Epidermal melanocyte (primary cell): Measurements from ENCODE around the gene HIF1A.
"Not testable (repeated sequence)": the region's sequence is repeated elsewhere in the genome, so short reads cannot be mapped to it uniquely, and the experiment has no call there.

ENCODE experiments used
- DNase-seq: peaks from one replicate; pipeline ENCODE4 v3.0.0; 2011; ENCODE audit warnings: low spot score; ENCODE audit not compliant: insufficient read length

The HIF1A gene

GRCh38 chr14:61706096-61706690 lies 10.9 kb downstream of the HIF1A start:
- DNase-seq, result no peak

GRCh38 chr14:61707774-61708173 lies 12.5 kb downstream of the HIF1A start:
- DNase-seq, result not testable (repeated sequence)

- not testable (repeated sequence) for DNase-seq
These were observed 13.4 kb downstream of the HIF1A start for GRCh38 chr14:61708693-61709092.

- DNase-seq, result no peak
These were observed 15.8 kb downstream of the HIF1A start for GRCh38 chr14:61710853-61711817.

- DNase-seq, result no peak
These were observed 16.8 kb downstream of the HIF1A start for GRCh38 chr14:61712137-61712536.

- DNase-seq, result no peak
These were observed 18.6 kb downstream of the HIF1A start for GRCh38 chr14:61713724-61714437.

GRCh38 chr14:61716956-61717355 lies 21.6 kb downstream of the HIF1A start:
- DNase-seq, result no peak

- no peak for DNase-seq
These were observed 22.7 kb downstream of the HIF1A start for GRCh38 chr14:61718039-61718438.

GRCh38 chr14:61719344-61720293 lies 24.3 kb downstream of the HIF1A start:
- DNase-seq, result no peak

- DNase-seq, result no peak
These were observed 25.0 kb downstream of the HIF1A start for GRCh38 chr14:61720294-61720661.

- DNase-seq, result no peak
These were observed 25.4 kb downstream of the HIF1A start for GRCh38 chr14:61720741-61721140.

- DNase-seq, result no peak
These were observed 28.8 kb downstream of the HIF1A start for GRCh38 chr14:61724133-61724532.

GRCh38 chr14:61726778-61727658 lies 31.7 kb downstream of the HIF1A start:
- DNase-seq, result no peak

- DNase-seq, result no peak
These were observed 35.6 kb downstream of the HIF1A start for GRCh38 chr14:61730756-61731373.

GRCh38 chr14:61733972-61734371 lies 38.7 kb downstream of the HIF1A start:
- no peak for DNase-seq

- no peak for DNase-seq
These were observed 41.4 kb downstream of the HIF1A start for GRCh38 chr14:61736751-61737150.

GRCh38 chr14:61737915-61738314 lies 42.6 kb downstream of the HIF1A start:
- no peak for DNase-seq

- no peak for DNase-seq
These were observed 43.8 kb downstream of the HIF1A start for GRCh38 chr14:61739133-61739532.

- DNase-seq, result no peak
These were observed 47.1 kb downstream of the HIF1A start for GRCh38 chr14:61742371-61742770.

GRCh38 chr14:61744238-61744637 lies 48.9 kb downstream of the HIF1A start:
- DNase-seq, result no peak
